GM12891 (cell line): ENCODE results near the gene MAD1L1.

ENCODE experiments used
- PAX5 ChIP-seq: IDR thresholded peaks from 2 replicates; pipeline ENCODE4 v1.6.1; 2011; ENCODE audit warnings: low read length, moderate library complexity, mild to moderate bottlenecking; ENCODE audit not compliant: insufficient read depth, severe bottlenecking
- POLR2A ChIP-seq: IDR thresholded peaks from 2 replicates; pipeline ENCODE4 v1.6.1; 2011; ENCODE audit warnings: low read depth, low read length, control low read depth
- POLR2AphosphoS5 ChIP-seq: IDR thresholded peaks from 2 replicates; pipeline ENCODE4 v1.6.1; 2011; ENCODE audit warnings: low read depth, low read length, control low read depth
- SPI1 ChIP-seq: IDR thresholded peaks from 2 replicates; pipeline ENCODE4 v1.6.1; 2011; ENCODE audit warnings: low read depth, low read length, control low read depth
- TAF1 ChIP-seq: IDR thresholded peaks from 2 replicates; pipeline ENCODE4 v1.6.1; 2011; ENCODE audit warnings: low read depth, low read length, control low read depth

- TF ChIP-seq POLR2A, result no peak
- TF ChIP-seq POLR2AphosphoS5, result no peak
- TF ChIP-seq TAF1, result no peak
- TF ChIP-seq PAX5, result no peak
- TF ChIP-seq SPI1, result no peak
Measured at GRCh38 chr7:2003931-2004812, 228.6 kb downstream of the MAD1L1 start.
